ENCODE data around the gene DDX5. TPM values are rescaled to one million over a fixed set of nuclear protein-coding genes. Genes with fewer than 3 reads are reported as not detected.

The DDX5 gene
- total and polyA plus RNA-seq, 2 of the 13 experiments (the other 11 are each of a cell fraction or from before 2014, with no cell fraction given): 503 to 684 TPM

DNA sequence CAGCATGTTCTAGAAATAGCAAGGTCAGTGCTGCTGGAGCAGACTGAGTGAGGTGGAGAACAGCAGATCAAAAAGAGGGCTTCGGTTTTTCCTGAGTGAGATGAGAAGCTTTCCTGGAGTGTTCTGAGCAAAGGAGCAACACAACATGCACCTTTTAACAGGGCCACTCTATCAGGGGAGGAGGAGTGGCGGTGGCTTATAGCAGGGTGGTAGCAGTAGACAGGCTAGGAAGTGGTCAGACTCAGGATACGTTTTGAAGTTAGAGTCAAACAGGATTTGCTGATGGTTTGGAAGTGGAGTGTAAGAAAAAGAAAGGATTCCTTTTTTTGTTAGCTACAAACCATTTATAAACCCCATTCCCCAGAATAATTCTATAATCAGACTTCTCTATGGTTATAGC is 21.7 kb downstream of the DDX5 start:
- TF ChIP-seq, protein P1, sequence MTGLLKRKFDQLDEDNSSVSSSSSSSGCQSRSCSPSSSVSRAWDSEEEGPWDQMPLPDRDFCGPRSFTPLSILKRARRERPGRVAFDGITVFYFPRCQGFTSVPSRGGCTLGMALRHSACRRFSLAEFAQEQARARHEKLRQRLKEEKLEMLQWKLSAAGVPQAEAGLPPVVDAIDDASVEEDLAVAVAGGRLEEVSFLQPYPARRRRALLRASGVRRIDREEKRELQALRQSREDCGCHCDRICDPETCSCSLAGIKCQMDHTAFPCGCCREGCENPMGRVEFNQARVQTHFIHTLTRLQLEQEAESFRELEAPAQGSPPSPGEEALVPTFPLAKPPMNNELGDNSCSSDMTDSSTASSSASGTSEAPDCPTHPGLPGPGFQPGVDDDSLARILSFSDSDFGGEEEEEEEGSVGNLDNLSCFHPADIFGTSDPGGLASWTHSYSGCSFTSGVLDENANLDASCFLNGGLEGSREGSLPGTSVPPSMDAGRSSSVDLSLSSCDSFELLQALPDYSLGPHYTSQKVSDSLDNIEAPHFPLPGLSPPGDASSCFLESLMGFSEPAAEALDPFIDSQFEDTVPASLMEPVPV (CRISPR knock-in tag; IDR thresholded peaks at IDR 0.05): no peak
- TF ChIP-seq ZNF720 (CRISPR knock-in tag; IDR thresholded peaks at IDR 0.05): no peak
- no peak for TF ChIP-seq ZNF235 (CRISPR knock-in tag; IDR thresholded peaks at IDR 0.05; ENCODE audit: borderline replicate concordance)
- no peaks in the 10 kb centered on the region for H4K20me1 ChIP-seq (ENCODE audit: insufficient read depth, low read length)
- BruUV-seq (replicated peaks): no TSS peak
- H3K9me3 ChIP-seq (ENCODE audit: low read length): no peaks in the 10 kb centered on the region
- FAIRE-seq (no peak), ATAC-seq (no peak), DNase-seq (ENCODE audit: low spot score) (no peak)
- in situ Hi-C loops (cut with HindIII; ENCODE audit: extremely low pct_ligation_motif_present, low pct_unique_long_range_greater_than_20kb): no loop called here
- WGBS (ENCODE audit: low lambda C conversion rate): 98% methylated on average over 3 of the region's 3 CpGs
- H2AFZ ChIP-seq (ENCODE audit: low read length): no peak overlapping the region
- H3K9ac ChIP-seq (ENCODE audit: insufficient read depth, low read depth, low read length): no peak overlapping the region
- no peaks in the 10 kb centered on the region for H3K4me1 ChIP-seq (ENCODE audit: insufficient read depth, low read length)
- POLR2A ChIA-PET: interaction anchor here (0.8 to 1.2 kb wide), 2 partner anchors 13 to 21 kb away, joined by 3 read pairs; partner anchors contain the start of gene POLG2
- H3K4me2 ChIP-seq (ENCODE audit: low read depth, low read length): no peak overlapping the region
- H3K27me3 ChIP-seq (ENCODE audit: control insufficient read depth in 1 of 2, insufficient read depth in 2 of 2, low read length in 2 of 2): no peaks in the 10 kb centered on the region
- H3K36me3 ChIP-seq (replicated peaks in 1 of 2; ENCODE audit: control insufficient read depth in 1 of 2, insufficient read depth in 2 of 2, low read length in 2 of 2): peaks cover 13 to 53% of the 10 kb centered on the region in 2 experiments
- H3K4me3 ChIP-seq (replicated peaks in 1 of 3; ENCODE audit: insufficient read depth in 1 of 3, low read depth in 2 of 3, low read length in 3 of 3): no peak overlapping the region
- CTCF ChIA-PET (ENCODE audit: low intra/inter-chr PET ratio, low total read pairs): no interaction called here
- H3K27ac ChIP-seq (ENCODE audit: extremely low read length, insufficient read depth, low read length): no peak overlapping the region
- H3K79me2 ChIP-seq (ENCODE audit: insufficient read depth, low read length): no peaks in the 10 kb centered on the region
- intact Hi-C loops (cut with micrococcal nuclease; ENCODE audit: unreplicated experiment): no loop called here

DNA sequence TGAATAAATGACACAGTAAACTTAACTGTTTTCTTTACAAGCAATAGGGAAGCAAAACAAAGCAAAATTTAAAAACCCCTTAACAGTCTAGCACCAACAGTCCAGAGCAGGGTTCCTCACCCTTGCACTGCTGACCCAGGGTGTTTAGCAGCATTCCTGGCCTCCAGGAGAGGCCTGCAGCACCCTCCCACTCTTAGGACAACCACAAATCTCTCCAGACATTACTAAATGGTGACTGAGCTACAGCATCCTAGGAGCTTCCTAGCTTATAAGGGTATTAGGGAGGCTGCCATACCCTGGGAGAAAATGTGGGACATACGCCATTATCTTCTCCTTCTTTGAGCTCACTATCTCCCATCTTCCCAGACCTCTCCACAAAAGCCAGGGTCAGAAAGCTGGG is 25.1 kb downstream of the DDX5 start:
- WGBS (ENCODE audit: low lambda C conversion rate): 95% methylated on average over 1 of the region's 1 CpG
- Histone ChIP-seq H3K9ac (ENCODE audit: insufficient read depth, low read depth, low read length) (no peak overlapping the region), H3K27me3 (ENCODE audit: control insufficient read depth in 1 of 2, insufficient read depth in 2 of 2, low read length in 2 of 2) (no peaks in the 10 kb centered on the region), H3K27ac (ENCODE audit: extremely low read length, insufficient read depth, low read length) (no peak overlapping the region), H3K4me3 (replicated peaks in 1 of 3; ENCODE audit: insufficient read depth in 1 of 3, low read depth in 2 of 3, low read length in 3 of 3) (no peak overlapping the region), H3K79me2 (ENCODE audit: insufficient read depth, low read length) (no peaks in the 10 kb centered on the region), H2AFZ (ENCODE audit: low read length) (no peak overlapping the region), H3K4me1 (ENCODE audit: insufficient read depth, low read length) (no peaks in the 10 kb centered on the region), H4K20me1 (ENCODE audit: insufficient read depth, low read length) (no peaks in the 10 kb centered on the region), H3K9me3 (ENCODE audit: low read length) (no peaks in the 10 kb centered on the region), H3K36me3 (replicated peaks in 1 of 2; ENCODE audit: control insufficient read depth in 1 of 2, insufficient read depth in 2 of 2, low read length in 2 of 2) (peaks cover 13 to 62% of the 10 kb centered on the region in 2 experiments), H3K4me2 (ENCODE audit: low read depth, low read length) (no peak overlapping the region)
- ChIA-PET CTCF (ENCODE audit: low intra/inter-chr PET ratio, low total read pairs) (no interaction called here), POLR2A (interaction anchor here (0.9 kb wide), 1 partner anchor 10 kb away, joined by 3 read pairs; no protein-coding TSS in a partner anchor)
- intact Hi-C loops (cut with micrococcal nuclease; ENCODE audit: unreplicated experiment): loop anchor here (2.0 kb wide), 1 partner anchor 38 kb away; no protein-coding TSS in a partner anchor
- DNase-seq (ENCODE audit: low spot score) (no peak), FAIRE-seq (no peak), ATAC-seq (no peak)
- no peak for TF ChIP-seq ISX (CRISPR knock-in tag; conservative IDR thresholded peaks at IDR 0.05)
- TF ChIP-seq IKZF1 (IDR thresholded peaks at IDR 0.05): no peak
- TF ChIP-seq, protein P2, sequence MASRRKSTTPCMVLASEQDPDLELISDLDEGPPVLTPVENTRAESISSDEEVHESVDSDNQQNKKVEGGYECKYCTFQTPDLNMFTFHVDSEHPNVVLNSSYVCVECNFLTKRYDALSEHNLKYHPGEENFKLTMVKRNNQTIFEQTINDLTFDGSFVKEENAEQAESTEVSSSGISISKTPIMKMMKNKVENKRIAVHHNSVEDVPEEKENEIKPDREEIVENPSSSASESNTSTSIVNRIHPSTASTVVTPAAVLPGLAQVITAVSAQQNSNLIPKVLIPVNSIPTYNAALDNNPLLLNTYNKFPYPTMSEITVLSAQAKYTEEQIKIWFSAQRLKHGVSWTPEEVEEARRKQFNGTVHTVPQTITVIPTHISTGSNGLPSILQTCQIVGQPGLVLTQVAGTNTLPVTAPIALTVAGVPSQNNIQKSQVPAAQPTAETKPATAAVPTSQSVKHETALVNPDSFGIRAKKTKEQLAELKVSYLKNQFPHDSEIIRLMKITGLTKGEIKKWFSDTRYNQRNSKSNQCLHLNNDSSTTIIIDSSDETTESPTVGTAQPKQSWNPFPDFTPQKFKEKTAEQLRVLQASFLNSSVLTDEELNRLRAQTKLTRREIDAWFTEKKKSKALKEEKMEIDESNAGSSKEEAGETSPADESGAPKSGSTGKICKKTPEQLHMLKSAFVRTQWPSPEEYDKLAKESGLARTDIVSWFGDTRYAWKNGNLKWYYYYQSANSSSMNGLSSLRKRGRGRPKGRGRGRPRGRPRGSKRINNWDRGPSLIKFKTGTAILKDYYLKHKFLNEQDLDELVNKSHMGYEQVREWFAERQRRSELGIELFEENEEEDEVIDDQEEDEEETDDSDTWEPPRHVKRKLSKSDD (CRISPR knock-in tag; IDR thresholded peaks at IDR 0.05; ENCODE audit: low read depth): no peak
- BruUV-seq (replicated peaks): no TSS peak
- in situ Hi-C loops (cut with HindIII; ENCODE audit: extremely low pct_ligation_motif_present, low pct_unique_long_range_greater_than_20kb): no loop called here

All from HepG2 (cell line).